HEK293T (cell line): ENCODE results near the gene PRPH2.

Source experiments
- BHLHE40 ChIP-seq: fragments of 450-650 bp; IDR thresholded peaks from 2 replicates; pipeline ENCODE4 v1.6.1; 2016; ENCODE audit warnings: mild to moderate bottlenecking, moderate library complexity, borderline replicate concordance
- SP1 ChIP-seq: fragments of 450-650 bp; IDR thresholded peaks from 2 replicates; pipeline ENCODE4 v1.6.1; 2017
- SUZ12 ChIP-seq: fragments of 450-650 bp; IDR thresholded peaks from 2 replicates; pipeline ENCODE4 v1.6.1; 2016; ENCODE audit warnings: mild to moderate bottlenecking
- TARDBP ChIP-seq: fragments of 450-650 bp; IDR thresholded peaks from 2 replicates; pipeline ENCODE4 v1.6.1; 2016

- no peak for TF ChIP-seq TARDBP
- TF ChIP-seq SP1: no peak
- no peak for TF ChIP-seq SUZ12
- TF ChIP-seq BHLHE40: no peak
These were observed 14.8 kb downstream of the PRPH2 start for GRCh38 chr6:42707595-42707994.
